C4-2B (cell line): ENCODE results near the gene LSM14A.
"Not testable (repeated sequence)": the region's sequence is repeated elsewhere in the genome, so short reads cannot be mapped to it uniquely, and the experiment has no call there.

Experiments used
- H3K27ac ChIP-seq: fragments of 450-650 bp; 2 replicates; pipeline ENCODE4 v1.5.1; 2017
- ZFX ChIP-seq: fragments of 450-650 bp; IDR thresholded peaks from 2 replicates; pipeline ENCODE4 v1.6.1; 2017
- TF ChIP-seq, protein P1 (sequence below): fragments of 450-650 bp; conservative IDR thresholded peaks from 2 replicates; pipeline ENCODE4 v1.5.1; 2017; ENCODE audit warnings: mild to moderate bottlenecking

The LSM14A gene

DNA sequence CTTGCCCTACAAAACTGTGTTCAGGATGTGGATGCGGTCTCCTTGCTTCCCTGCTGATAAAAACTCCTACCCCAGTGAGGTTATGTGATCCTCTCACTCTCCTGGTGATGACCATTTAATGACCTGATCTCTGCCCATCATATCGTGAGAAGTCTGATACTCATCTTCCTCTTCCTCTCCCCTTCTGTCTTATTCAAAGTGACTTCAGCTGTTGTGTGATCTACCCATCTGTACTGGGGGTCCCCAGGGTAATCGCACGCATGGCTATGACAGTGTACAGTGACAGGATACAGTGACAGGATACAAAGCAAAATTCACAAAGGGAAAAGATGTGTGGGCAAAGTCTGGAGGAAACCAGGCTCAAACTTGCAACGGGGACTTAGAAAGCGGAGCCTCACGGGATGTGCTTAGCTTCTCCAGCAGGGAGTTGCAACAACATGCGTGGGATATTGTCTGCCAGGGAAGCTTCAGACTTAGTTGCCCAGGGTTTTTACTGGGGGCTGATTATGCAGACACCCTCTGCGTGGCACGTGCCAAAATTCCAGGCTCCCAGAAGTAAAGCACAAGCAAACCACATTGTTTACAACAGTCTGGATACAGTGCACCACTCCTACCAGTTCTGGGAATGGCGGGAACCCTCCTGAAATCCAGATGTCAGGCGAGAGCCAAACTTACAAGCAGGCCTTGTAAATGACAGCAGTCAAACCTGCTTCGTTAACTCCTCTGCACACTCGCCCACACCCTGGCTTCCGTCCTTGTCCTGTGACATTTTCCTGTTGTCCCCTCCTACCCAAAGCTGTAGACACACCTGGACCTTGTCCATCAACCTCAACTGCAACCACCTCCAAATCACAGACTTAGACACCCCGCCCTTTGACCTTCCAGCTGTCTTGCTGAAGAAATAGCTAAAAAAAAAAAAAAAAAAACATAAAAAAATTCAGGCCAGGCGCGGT is 64.0 kb downstream of the LSM14A start:
- H3K27ac ChIP-seq, result no peak overlapping the region
- TF ChIP-seq ZFX, result no peak
- TF ChIP-seq, protein P1, sequence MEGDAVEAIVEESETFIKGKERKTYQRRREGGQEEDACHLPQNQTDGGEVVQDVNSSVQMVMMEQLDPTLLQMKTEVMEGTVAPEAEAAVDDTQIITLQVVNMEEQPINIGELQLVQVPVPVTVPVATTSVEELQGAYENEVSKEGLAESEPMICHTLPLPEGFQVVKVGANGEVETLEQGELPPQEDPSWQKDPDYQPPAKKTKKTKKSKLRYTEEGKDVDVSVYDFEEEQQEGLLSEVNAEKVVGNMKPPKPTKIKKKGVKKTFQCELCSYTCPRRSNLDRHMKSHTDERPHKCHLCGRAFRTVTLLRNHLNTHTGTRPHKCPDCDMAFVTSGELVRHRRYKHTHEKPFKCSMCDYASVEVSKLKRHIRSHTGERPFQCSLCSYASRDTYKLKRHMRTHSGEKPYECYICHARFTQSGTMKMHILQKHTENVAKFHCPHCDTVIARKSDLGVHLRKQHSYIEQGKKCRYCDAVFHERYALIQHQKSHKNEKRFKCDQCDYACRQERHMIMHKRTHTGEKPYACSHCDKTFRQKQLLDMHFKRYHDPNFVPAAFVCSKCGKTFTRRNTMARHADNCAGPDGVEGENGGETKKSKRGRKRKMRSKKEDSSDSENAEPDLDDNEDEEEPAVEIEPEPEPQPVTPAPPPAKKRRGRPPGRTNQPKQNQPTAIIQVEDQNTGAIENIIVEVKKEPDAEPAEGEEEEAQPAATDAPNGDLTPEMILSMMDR, result no peak

DNA sequence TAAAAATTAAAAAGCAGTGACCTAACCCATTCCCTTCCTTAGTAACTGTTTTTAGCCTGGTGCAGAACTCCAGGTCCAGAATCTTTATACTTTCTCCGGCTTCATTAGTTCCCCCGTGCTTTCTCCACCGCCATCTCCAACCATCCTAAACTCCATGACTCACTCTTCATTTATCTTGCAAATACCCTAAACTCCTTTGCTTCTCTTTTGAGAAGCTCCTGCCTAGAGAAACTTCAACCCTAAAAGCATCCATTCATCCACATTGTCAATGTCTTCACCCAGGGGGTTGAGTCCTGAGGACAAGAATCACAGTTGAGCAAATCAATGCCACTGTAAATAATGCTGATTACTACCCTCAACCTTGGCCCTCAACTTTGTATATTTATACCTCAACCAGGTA is 65.0 kb downstream of the LSM14A start:
- H3K27ac ChIP-seq, result no peak overlapping the region
- TF ChIP-seq ZFX, result no peak
- TF ChIP-seq, protein P1, result no peak

DNA sequence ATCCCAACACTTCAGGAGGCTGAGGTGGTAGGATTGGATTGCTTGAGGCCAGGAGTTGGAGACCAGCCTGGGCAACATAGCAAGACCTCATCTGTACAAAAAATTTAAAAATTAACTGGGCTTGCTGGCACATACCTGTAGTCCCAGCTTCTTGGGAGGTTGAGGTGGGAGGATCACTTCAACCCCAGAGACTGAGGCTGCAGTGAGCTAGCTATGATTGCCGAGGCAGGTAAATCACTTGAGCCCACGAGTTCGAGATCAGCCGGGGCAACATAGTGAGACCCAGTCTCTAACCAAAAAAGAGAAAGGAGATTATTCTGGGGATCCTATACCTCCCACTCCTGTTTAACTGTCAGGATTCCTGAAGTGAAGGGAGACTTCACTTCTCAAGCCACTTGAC is 65.6 kb downstream of the LSM14A start:
- no peak for TF ChIP-seq ZFX
- TF ChIP-seq, protein P1, result no peak
- no peak overlapping the region for H3K27ac ChIP-seq

DNA sequence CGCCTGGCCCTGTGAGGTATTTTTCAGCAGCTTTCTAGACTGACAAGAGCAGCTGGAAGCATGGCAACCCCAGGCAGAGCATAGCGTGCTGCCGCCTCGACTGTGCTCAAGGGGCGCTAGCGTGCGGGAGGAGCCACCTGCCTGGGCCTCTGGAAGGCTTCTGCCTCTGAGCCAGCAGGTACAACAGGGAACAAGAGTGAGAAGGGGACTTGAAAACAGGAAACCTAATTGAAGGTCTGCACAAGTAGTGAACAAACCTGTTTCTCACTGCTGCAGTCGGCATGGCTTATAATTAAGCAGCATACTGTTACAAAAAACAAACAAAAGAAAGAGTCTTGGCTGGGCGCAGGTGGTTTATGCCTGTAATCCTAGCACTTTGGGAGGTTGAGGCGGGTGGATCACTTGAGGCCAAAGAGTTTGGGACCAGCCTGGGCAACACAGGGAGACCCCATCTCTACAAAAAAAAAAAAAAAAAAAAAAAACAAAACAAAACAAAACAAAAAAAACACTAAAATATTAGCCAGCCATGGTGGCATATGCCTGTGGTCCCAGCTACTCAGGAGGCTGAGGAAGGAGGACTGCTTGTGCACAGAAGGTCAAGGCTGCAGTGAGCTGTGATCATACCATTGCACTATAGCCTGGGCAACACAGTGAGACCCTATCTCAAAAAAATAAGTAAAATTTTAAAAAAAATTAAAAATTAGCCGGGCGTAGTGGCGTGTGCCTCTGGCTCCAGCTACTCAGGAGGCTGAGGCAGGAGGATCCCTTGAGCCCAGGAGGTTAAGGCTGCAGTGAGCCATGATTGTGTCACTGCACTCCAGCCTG is 69.4 kb downstream of the LSM14A start:
- TF ChIP-seq, protein P1, result peak; percentile 89
- no peak for TF ChIP-seq ZFX
- H3K27ac ChIP-seq, result peak overlapping the region; percentile 57

DNA sequence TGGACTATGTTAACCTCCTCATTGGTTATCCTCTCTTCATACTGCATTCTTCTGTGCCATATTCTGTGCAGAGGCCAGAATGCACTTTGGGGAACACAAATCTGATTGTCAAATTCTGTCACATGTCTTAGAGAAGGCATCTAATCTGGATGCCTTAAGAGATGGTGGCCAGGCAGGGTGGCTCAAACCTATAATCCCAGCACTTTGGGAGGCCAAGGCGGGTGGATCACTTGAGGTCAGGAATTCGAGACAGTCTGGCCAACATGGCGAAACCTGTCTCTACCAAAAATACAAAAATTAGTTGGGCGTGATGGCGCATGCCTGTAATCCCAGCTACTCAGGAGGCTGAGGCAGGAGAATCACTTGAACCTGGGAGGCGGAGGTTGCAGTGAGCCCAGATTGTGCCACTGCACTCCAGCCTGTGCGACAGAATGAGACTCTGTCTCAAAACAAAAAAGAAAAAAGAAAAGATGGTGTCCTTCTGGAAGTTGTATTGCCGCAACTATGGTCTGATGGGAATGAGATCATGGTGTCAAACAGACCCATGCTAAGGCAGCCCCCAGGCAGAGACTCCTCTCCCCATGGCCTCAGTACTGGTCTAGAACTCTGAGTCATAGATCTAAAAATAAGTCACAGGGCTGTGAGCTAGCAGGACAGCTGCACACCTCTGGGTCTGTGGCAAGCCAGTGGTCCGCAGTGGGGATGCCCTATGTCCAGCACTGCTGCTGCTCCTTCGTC is 71.0 kb downstream of the LSM14A start:
- not testable (repeated sequence) for H3K27ac ChIP-seq

DNA sequence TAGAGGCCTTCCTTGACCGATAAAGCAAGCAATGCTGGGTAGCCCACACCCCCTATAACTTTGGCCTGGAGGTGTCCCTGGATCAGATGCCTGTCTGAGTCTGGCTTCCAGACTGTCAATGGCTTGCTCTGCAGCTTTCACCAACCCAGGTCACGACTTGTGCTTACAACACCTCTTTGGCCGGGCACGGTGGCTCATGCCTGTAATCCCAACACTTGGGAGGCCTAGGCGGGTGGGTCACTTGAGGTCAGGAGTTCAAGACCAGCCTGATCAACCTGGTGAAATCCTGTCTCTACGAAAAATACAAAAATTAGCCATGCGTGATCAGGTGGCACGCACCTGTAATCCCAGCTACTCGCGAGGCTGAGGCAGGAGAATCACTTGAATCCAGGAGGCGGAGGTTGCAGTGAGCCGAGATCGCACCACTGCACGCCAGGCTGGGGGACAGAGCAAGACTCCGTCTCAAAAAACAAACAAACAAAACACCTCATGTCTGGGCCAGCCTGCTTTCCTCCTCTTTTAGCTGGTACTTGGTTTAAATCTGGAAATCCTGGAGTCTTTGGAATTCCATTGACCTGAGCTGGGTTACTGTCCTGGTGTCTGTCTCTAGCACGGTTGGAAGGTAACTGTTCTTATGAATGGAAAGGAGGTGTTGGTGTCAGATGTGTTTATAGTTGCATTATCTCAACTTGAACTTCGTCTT is 71.7 kb downstream of the LSM14A start:
- no peak overlapping the region for H3K27ac ChIP-seq
- TF ChIP-seq, protein P1, result no peak
